Cardiac fibroblast (primary cell): ENCODE data around the gene RUNX2.

ENCODE experiments used
- DNase-seq, 2 donors: peaks; one replicate each; pipeline versions ENCODE4 v3.0.0 to v3.0.0-alpha.2; 2010; ENCODE audit warnings: low read depth in 2 of 2
- H3K4me3 ChIP-seq, 2 donors: replicated peaks in 1 of 2; 1 replicate in 1 of 2; 2 replicates in 1 of 2; pipeline ENCODE4 v1.5.1; 2011; ENCODE audit warnings: low read depth in 2 of 2, low read length in 2 of 2, mild to moderate bottlenecking in 2 of 2, moderate library complexity in 1 of 2
- TF ChIP-seq, protein P1 (sequence below): IDR thresholded peaks from one replicate; pipeline ENCODE4 v1.5.1; 2011; ENCODE audit warnings: low read depth, mild to moderate bottlenecking, low read length, inconsistent platforms

The RUNX2 gene

DNA sequence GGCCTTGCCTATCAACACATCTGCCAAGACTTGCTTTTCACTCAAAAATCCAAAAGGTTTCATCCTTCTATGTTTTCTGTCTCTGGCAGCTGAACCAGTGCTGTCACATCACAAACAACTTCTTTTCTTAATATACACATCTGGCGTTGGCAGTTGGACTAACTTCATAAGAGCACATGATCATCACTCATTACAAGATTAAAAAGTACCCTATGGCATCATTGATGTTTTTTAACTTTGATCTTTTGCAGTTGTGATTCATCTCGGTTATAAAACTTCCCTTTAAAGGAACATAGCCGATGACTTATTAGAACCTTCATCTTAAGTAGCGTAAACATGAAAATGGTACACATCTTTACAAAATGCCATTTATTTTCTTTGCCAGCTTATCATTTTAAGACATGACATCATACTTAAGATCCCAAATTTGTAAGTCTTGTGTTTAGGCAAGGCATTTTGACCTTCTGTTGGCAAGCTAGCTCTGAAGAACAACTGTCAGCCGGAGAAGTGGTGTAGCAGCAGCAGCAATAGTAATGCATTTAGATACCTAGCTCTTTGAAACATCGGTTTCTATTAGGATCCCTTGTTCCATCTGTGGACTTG, 113.8 kb downstream of the RUNX2 start:
- H3K4me3 ChIP-seq, result no peak overlapping the region
- DNase-seq, result no peak
- TF ChIP-seq, protein P1, sequence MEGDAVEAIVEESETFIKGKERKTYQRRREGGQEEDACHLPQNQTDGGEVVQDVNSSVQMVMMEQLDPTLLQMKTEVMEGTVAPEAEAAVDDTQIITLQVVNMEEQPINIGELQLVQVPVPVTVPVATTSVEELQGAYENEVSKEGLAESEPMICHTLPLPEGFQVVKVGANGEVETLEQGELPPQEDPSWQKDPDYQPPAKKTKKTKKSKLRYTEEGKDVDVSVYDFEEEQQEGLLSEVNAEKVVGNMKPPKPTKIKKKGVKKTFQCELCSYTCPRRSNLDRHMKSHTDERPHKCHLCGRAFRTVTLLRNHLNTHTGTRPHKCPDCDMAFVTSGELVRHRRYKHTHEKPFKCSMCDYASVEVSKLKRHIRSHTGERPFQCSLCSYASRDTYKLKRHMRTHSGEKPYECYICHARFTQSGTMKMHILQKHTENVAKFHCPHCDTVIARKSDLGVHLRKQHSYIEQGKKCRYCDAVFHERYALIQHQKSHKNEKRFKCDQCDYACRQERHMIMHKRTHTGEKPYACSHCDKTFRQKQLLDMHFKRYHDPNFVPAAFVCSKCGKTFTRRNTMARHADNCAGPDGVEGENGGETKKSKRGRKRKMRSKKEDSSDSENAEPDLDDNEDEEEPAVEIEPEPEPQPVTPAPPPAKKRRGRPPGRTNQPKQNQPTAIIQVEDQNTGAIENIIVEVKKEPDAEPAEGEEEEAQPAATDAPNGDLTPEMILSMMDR, result no peak

DNA sequence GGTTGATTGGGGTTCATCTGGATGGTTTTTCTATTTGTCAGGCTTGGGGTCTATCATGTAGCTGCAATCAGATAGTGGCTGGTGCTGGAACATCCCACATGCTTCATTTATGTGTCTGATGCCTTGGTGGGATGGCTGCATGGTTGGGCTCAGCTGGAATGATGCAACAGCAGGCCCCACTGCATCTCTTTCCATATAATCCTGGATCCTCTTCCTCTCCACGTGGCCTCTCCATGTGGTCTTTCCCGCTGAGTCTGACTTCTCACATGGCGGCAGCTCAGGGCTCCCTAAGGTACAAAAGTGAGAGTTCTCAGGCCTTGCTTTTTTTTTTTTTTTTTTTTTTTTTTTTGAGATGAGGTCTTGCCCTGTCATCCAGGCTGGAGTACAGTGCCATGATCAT, 114.6 kb downstream of the RUNX2 start:
- DNase-seq, result no peak
- TF ChIP-seq, protein P1, result no peak
- H3K4me3 ChIP-seq, result no peak overlapping the region

DNA sequence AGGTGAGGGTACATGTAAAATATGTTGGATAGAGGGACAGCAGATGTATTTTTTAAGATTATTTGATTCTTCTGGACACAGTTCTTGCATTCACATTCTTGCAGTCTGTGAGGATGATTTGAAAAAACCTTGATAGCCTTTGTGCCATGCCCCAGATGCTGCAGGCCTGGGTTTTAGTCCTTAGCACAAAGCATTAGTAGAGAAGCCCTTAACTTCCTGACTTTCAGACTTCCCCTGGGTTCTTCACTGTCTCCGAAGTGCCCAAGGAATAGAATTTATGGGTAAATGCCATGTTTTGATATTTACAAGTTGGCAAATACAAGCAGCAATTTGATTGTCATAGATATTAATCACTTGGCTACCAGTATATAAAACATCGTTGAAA, 117.2 kb downstream of the RUNX2 start:
- H3K4me3 ChIP-seq, result no peak overlapping the region
- TF ChIP-seq, protein P1, result no peak
- no peak for DNase-seq

DNA sequence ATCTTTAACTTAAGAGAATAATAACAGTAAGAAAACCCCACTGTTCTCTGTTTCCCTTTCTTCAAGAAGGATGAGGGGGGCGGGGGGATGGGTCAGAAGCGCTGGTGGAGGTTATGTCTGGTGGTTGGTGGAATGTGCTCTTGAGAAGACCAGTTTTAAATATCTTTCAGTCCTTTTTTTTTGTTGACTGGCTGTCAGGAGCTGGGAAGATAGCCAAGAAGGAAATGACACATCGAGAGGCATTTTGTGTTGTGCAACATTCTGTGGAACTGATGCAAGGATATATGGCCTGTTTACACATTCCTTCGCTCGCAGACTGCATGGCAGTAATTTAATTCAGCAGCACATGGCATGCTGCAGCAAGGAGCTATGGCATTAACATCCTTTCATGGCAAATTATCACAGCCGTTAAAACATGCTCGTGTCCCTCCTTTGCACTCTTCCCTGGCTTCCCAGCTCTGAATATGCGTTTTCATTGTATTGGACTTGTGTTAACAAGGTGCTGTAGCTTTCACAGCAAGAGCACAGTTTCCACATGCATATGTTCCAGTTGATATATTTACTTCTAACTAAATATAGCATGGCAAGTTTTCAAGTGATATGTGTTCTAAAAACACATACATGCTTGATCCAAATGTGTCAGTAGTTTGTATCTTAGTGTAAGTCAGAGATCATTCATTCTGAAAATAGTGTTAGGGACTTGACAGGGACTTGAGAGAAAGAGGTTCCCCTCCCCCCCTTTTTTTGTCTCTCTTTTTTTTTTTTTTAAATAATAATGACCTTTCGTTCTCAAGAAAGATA, 117.8 kb downstream of the RUNX2 start:
- TF ChIP-seq, protein P1, result no peak
- peak; percentile 99 to 100 for DNase-seq
- no peak overlapping the region for H3K4me3 ChIP-seq

DNA sequence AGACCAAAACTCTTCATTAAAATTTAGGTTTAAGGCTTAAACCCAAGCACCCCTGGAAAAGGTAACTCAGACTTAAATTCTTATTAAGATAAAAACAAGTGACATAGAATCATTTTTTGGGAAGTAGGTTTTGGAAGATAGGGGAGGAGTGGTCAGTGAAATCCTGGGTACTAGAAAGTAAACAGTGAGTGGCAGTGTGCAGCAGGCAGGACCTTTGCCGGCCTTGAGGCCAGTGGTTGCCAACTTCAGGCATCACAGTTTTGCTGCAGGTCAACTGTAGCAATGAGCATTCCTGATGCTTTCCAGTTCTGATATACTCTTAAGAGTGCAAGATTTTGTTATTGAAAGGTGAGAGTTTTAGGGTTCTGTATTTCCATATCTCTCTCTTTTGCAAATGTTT, 118.9 kb downstream of the RUNX2 start:
- TF ChIP-seq, protein P1, result no peak
- H3K4me3 ChIP-seq, result no peak overlapping the region
- DNase-seq, result no peak

DNA sequence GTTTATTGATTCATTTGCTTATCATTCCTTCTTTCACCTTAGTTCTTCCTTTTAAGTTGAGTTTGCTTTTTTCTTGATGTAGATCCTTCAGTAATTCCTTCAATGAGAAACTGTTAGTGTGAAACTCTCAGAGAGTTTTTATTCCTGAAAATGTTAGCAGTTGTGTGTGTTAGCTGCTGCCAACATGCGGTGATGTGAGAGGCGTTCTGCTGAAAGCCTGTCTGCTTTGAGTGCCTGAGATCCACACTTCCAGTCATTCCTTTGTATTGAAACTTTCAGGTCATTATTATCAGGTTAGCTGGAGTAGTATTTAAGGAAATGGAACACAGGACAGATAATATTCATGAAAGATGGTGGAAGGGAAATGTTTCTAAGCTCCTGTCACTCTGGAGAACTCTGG, 119.6 kb downstream of the RUNX2 start:
- TF ChIP-seq, protein P1, result no peak
- H3K4me3 ChIP-seq, result no peak overlapping the region
- DNase-seq, result peak in 1 of 2 donors; percentile 50
